Ovary (tissue), 9 donors: Measurements from ENCODE around the gene RPS2. TPM values are rescaled to one million over a fixed set of nuclear protein-coding genes. Genes with fewer than 3 reads are reported as not detected.
A peak's percentile ranks its signal among the peaks of the same experiment; 100 is the strongest.

Experiments used
- DNase-seq, 5 donors: peaks; one replicate each; pipeline ENCODE4 v3.0.0-alpha.2; 2019 to 2020
- H3K27ac ChIP-seq, 2 donors: fragments of 200-600 bp; one replicate each; pipeline versions ENCODE4 v1.5.1 to v1.8.0; 2019 to 2022
- H3K27me3 ChIP-seq: fragments of 200-600 bp; one replicate; pipeline ENCODE4 v1.8.0; 2022
- H3K36me3 ChIP-seq: fragments of 200-600 bp; sonication (generic); one replicate; pipeline ENCODE4 v1.5.1; 2019
- H3K4me1 ChIP-seq: one replicate; pipeline ENCODE4 v1.8.1; 2013; ENCODE audit warnings: mild to moderate bottlenecking, moderate library complexity; ENCODE audit not compliant: insufficient read depth
- H3K4me3 ChIP-seq: fragments of 200-600 bp; sonication (generic); one replicate; pipeline ENCODE4 v1.5.1; 2017
- H3K9me3 ChIP-seq, 2 donors: fragments of 200-600 bp in 1 of 2; sonication (generic) in 1 of 2; one replicate each; pipeline versions ENCODE4 v1.5.1 to v1.8.1; 2013 to 2019; ENCODE audit warnings: mild to moderate bottlenecking in 1 of 2, moderate library complexity in 1 of 2
- CTCF ChIP-seq, 3 donors: fragments of 450-650 bp in 2 of 3; fragments of 200-600 bp in 1 of 3; IDR thresholded peaks; one replicate each; pipeline versions ENCODE4 v1.5.1 to v1.8.0; 2016 to 2022; ENCODE audit warnings: antibody characterized with exemption in 3 of 3, mild to moderate bottlenecking in 1 of 3
- EP300 ChIP-seq: sonication (generic); formaldehyde crosslinking; IDR thresholded peaks from one replicate; pipeline ENCODE4 v1.6.1; 2017; ENCODE audit warnings: antibody characterized with exemption
- POLR2A ChIP-seq: fragments of 450-650 bp; IDR thresholded peaks from one replicate; pipeline ENCODE4 v1.6.1; 2017; ENCODE audit warnings: antibody characterized with exemption, mild to moderate bottlenecking, moderate library complexity
- WGBS, 3 donors: extraction: QIAGEN DNeasy Blood & Tissue Kit in 1 of 3; methylation state at CpG; one replicate each; pipeline versions ENCODE4 v1.1.5 to v1.1.7; 2013 to 2017; 5-methylcytosine and 5-hydroxymethylcytosine counted together
- intact Hi-C, 4 donors: fragments of 100-400 bp; cut with DNase I; formaldehyde crosslinking; loops; one replicate each; pipeline versions ENCODE4 v1.11.0 to v1.15.1; 2022 to 2023
- polyA plus RNA-seq, 2 donors: library from polyadenylated mRNA; stranded (reverse); fragments of 200-250 nt in 1 of 2; fragments of 350-450 nt in 1 of 2; fragmentation: Illumina TruSeq in 1 of 2; extraction: RNeasy Lipid Tissue Mini Kit (QIAGEN cat#74804) in 1 of 2; gene quantifications; one replicate each; pipeline ENCODE4 v1.2.3, GENCODE V29; 2013 to 2014
- total RNA-seq, 7 donors: library from RNA; depleted of rRNA in 2 of 7; stranded (reverse); fragments of >200 nt in 2 of 7; fragmentation: NEBNext Ultra II Directional in 3 of 7; extraction: Animal tissue kit (Norgen Biotek cat#: 25700) in 3 of 7; gene quantifications; one replicate each; pipeline versions ENCODE4 v1.1.0 to v1.2.4, GENCODE V29; 2016 to 2023
- donor health status: DM: no; HTN: no; CAD: no; lungs with moderate emphysema.
- donor health status: DM: no; HTN: no; CAD: no.
- donor health status: Bipolar disorder and iron deficiency.
- donor health status: DM: yes; HTN: yes; CAD: no.
- donor health status: DM: no; HTN: no; CAD: no.
- donor health status: DM: yes; HTN: yes; CAD: no.

The RPS2 gene
- total and polyA plus RNA-seq, 9 donors: 1,606 to 4,743 (median 3,788) TPM

GRCh38 chr16:1982991-1983543, 18.4 kb upstream of the RPS2 start:
- DNase-seq: no peak
- no peak overlapping the region for H3K27ac ChIP-seq
- H3K4me3 ChIP-seq: peak overlapping the region; percentile 55
- H3K4me1 ChIP-seq: peaks cover 4% of the 10 kb centered on the region
- no peaks in the 10 kb centered on the region for H3K36me3 ChIP-seq
- WGBS, 3 donors: 18 to 23% (median 23%) methylated on average over 19 of the region's 19 CpGs
- H3K9me3 ChIP-seq: no peaks in the 10 kb centered on the region
- peaks cover 3% of the 10 kb centered on the region for H3K27me3 ChIP-seq
- TF ChIP-seq POLR2A: no peak
- TF ChIP-seq EP300: no peak
- intact Hi-C loops: no loop called here

GRCh38 chr16:1982013-1982433, 17.4 kb upstream of the RPS2 start:
- H3K4me3 ChIP-seq: no peak overlapping the region
- no peaks in the 10 kb centered on the region for H3K9me3 ChIP-seq
- WGBS, 3 donors: 43 to 55% (median 49%) methylated on average over 5 of the region's 5 CpGs
- H3K36me3 ChIP-seq: no peaks in the 10 kb centered on the region
- intact Hi-C loops: no loop called here
- H3K4me1 ChIP-seq: peaks cover 4% of the 10 kb centered on the region
- TF ChIP-seq CTCF (IDR thresholded peaks at IDR 0.05) (no peak), EP300 (no peak), POLR2A (no peak)
- H3K27me3 ChIP-seq: peaks cover 3% of the 10 kb centered on the region
- no peak for DNase-seq
- H3K27ac ChIP-seq: no peak overlapping the region

- peaks cover 3% of the 10 kb centered on the region for H3K27me3 ChIP-seq
- 23 to 39% (median 30%) methylated on average over 6 of the region's 6 CpGs for WGBS, 3 donors
- no peak within 1 kb of the TSS for H3K4me3 ChIP-seq
- peaks cover 4% of the 10 kb centered on the region for H3K4me1 ChIP-seq
- no peaks in the 10 kb centered on the region for H3K36me3 ChIP-seq
- no peak within 1 kb of the TSS for H3K27ac ChIP-seq
- intact Hi-C loops: no loop called here
- TF ChIP-seq EP300 (no peak), CTCF (IDR thresholded peaks at IDR 0.05) (no peak), POLR2A (no peak)
- DNase-seq: no peak
- H3K9me3 ChIP-seq: no peaks in the 10 kb centered on the region
Measured at GRCh38 chr16:1981398-1981836, 16.8 kb upstream of the RPS2 start, which contains the start of gene NOXO1. Gene NOXO1, minus strand, starts transcription at chr16:1981469. Its CDS starts 290 bp downstream, at chr16:1981179.

- TF ChIP-seq POLR2A (no peak), CTCF (IDR thresholded peaks at IDR 0.05) (no peak), EP300 (no peak)
- no peak overlapping the region for H3K27ac ChIP-seq
- no peak for DNase-seq
- no peaks in the 10 kb centered on the region for H3K9me3 ChIP-seq
- 8 to 18% (median 13%) methylated on average over 14 to 16 of the region's 16 CpGs for WGBS, 3 donors
- intact Hi-C loops: no loop called here
- H3K4me3 ChIP-seq: no peak overlapping the region
- H3K4me1 ChIP-seq: peaks cover 4% of the 10 kb centered on the region
- H3K27me3 ChIP-seq: peaks cover 3% of the 10 kb centered on the region
- H3K36me3 ChIP-seq: no peaks in the 10 kb centered on the region
Measured at GRCh38 chr16:1980770-1981087, 16.1 kb upstream of the RPS2 start.

- TF ChIP-seq POLR2A (no peak), CTCF (IDR thresholded peaks at IDR 0.05) (no peak), EP300 (no peak)
- no peaks in the 10 kb centered on the region for H3K36me3 ChIP-seq
- no peak for DNase-seq
- H3K4me3 ChIP-seq: no peak overlapping the region
- peaks cover 4% of the 10 kb centered on the region for H3K4me1 ChIP-seq
- intact Hi-C loops: no loop called here
- no peaks in the 10 kb centered on the region for H3K9me3 ChIP-seq
- 3 to 7% (median 5%) methylated on average over 33 to 53 of the region's 53 CpGs for WGBS, 3 donors
- H3K27ac ChIP-seq: no peak overlapping the region
- peaks cover 3% of the 10 kb centered on the region for H3K27me3 ChIP-seq
Measured at GRCh38 chr16:1980030-1980769, 15.6 kb upstream of the RPS2 start.
